Fibroblast of skin of left biceps (primary cell): Measurements from ENCODE around the gene ABCD1.
"Not testable (repeated sequence)": the region's sequence is repeated elsewhere in the genome, so short reads cannot be mapped to it uniquely, and the experiment has no call there.

Experiments
- DNase-seq, 2 experiments: peaks; one replicate each; pipeline ENCODE4 v3.0.0-alpha.2; 2013; ENCODE audit warnings: low read depth in 2 of 2

Gene ABCD1

GRCh38 chrX:153724252-153725038 is at the start of gene ABCD1, which contains the start of gene BCAP31:
Gene ABCD1 (plus strand): TSS chrX:153724856. CDS start chrX:153725267, 411 bp downstream.
Gene BCAP31 (minus strand): TSS chrX:153724387. CDS start chrX:153723244, 1,143 bp downstream.
- DNase-seq, result peak; percentile 67 to 73

GRCh38 chrX:153681175-153681574 is 43.5 kb upstream of the ABCD1 start:
- no peak for DNase-seq

- not testable (repeated sequence) for DNase-seq
These were observed 41.2 kb upstream of the ABCD1 start for GRCh38 chrX:153683486-153683885.

GRCh38 chrX:153684467-153685155 is 40.0 kb upstream of the ABCD1 start:
- DNase-seq, result no peak

- DNase-seq, result no peak
These were observed 39.5 kb upstream of the ABCD1 start for GRCh38 chrX:153685156-153685536.

- no peak for DNase-seq
These were observed 38.6 kb upstream of the ABCD1 start for GRCh38 chrX:153685751-153686696.

GRCh38 chrX:153686711-153687110 is 37.9 kb upstream of the ABCD1 start:
- no peak for DNase-seq

GRCh38 chrX:153687121-153688039 is 37.3 kb upstream of the ABCD1 start, which contains the start of gene SLC6A8:
Gene SLC6A8 (plus strand): TSS chrX:153687926. CDS start chrX:153688575, 649 bp downstream.
- peak; percentile 24 to 28 for DNase-seq

- DNase-seq, result no peak
These were observed 36.6 kb upstream of the ABCD1 start for GRCh38 chrX:153688071-153688470.

GRCh38 chrX:153688506-153688905 is 36.1 kb upstream of the ABCD1 start:
- no peak for DNase-seq

GRCh38 chrX:153688911-153689590 is 35.6 kb upstream of the ABCD1 start:
- no peak for DNase-seq

GRCh38 chrX:153689654-153690465 is 34.8 kb upstream of the ABCD1 start:
- DNase-seq, result no peak

- no peak for DNase-seq
These were observed 34.2 kb upstream of the ABCD1 start for GRCh38 chrX:153690466-153690865.

GRCh38 chrX:153691032-153691827 is 33.4 kb upstream of the ABCD1 start:
- DNase-seq, result not testable (repeated sequence)

GRCh38 chrX:153692003-153692402 is 32.7 kb upstream of the ABCD1 start:
- no peak for DNase-seq

- DNase-seq, result no peak
These were observed 32.0 kb upstream of the ABCD1 start for GRCh38 chrX:153692611-153693156.

- no peak for DNase-seq
These were observed 31.2 kb upstream of the ABCD1 start for GRCh38 chrX:153693216-153694086.
